Measurements from ENCODE around the gene STK32A. TPM values are rescaled to one million over a fixed set of nuclear protein-coding genes. Genes with fewer than 3 reads are reported as not detected.
A peak's percentile ranks its signal among the peaks of the same experiment; 100 is the strongest.

The STK32A gene
- total and polyA plus RNA-seq, 4 donors = 12.1 to 36.3 (median 18.7) TPM

DNA sequence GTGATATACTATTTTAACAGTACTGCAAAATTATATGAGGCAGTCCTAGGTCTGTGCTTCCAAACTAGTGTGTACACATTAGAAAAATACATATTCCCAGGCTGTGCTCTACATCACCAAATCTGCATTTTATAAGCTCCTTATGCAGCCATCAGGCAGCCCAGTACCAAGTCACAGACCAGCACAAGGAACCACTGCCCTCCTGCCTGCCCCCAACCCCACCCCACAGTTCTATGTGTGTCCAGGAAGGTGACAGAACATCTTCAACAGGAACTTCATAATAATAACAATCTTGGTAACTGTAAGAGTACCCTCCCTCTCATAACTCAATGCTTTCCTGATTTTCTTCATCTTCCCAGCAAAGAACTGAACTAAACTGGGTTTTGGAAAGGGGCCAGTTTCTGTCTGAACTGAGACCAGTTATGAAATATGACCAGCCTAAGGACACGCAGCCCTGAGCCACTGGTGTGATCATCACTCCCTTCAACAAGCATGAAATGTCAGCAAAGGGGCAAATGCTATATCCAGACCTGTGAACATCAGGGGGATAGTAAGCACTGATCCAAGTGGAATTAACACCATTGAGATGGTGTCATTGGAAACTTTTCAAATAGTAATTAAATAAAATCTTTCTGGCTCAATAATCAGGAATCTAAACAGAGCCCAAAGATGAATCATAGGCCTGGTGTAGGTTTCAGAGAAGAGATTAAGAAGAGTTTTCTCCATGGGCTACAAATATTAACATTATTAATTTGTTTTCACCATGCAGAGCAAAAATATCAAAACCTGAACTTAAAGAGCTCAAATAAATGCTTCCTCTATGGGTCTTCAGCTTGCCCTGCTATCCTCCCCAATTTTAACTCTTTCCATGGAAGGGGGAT is 192.9 kb downstream of the STK32A start:
- H3K36me3 ChIP-seq (ENCODE audit: control insufficient read depth, insufficient read depth, low read length) = peaks cover 10% of the 10 kb centered on the region
- no peak for DNase-seq (ENCODE audit: low read depth in 4 of 6, low spot score in 6 of 6)
- peaks cover 19% of the 10 kb centered on the region for H3K4me1 ChIP-seq (ENCODE audit: control insufficient read depth, insufficient read depth, low read length)
- WGBS (ENCODE audit: insufficient coverage) = no CpG with 5 or more reads among the region's 1 CpG
- no peaks in the 10 kb centered on the region for H3K9me3 ChIP-seq (ENCODE audit: control insufficient read depth, insufficient read depth, low read length)
- H3K27ac ChIP-seq (ENCODE audit: low read depth, low read length) = no peak overlapping the region
- H3K4me3 ChIP-seq (ENCODE audit: low read depth, low read length) = no peak overlapping the region
- H3K27me3 ChIP-seq (ENCODE audit: control insufficient read depth, insufficient read depth, low read length) = no peaks in the 10 kb centered on the region

DNA sequence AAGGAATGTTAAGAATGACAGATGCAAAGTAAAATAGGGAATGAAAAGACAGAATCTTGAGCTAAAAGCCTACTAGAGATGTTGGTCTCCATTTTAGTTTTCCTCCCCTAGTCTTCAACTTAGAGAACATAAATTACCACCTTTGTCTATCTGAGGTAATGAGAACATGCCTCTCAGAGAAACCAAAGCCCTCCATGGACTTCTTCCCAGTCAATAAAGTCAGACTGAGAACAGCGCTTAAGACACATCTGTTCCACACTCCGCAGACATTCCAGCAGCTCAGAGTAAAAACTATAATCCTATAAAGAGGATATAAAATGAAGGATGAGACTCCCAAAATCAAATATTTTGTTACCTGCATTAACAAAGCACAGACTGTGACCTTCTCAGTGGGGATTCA is 195.8 kb downstream of the STK32A start:
- no CpG with 5 or more reads among the region's 2 CpGs for WGBS (ENCODE audit: insufficient coverage)
- DNase-seq (ENCODE audit: low read depth in 4 of 6, low spot score in 6 of 6) = no peak
- H3K27ac ChIP-seq (ENCODE audit: low read depth, low read length) = no peak overlapping the region
- peaks cover 5% of the 10 kb centered on the region for H3K36me3 ChIP-seq (ENCODE audit: control insufficient read depth, insufficient read depth, low read length)
- H3K9me3 ChIP-seq (ENCODE audit: control insufficient read depth, insufficient read depth, low read length) = no peaks in the 10 kb centered on the region
- H3K4me1 ChIP-seq (ENCODE audit: control insufficient read depth, insufficient read depth, low read length) = peaks cover 19% of the 10 kb centered on the region
- no peak overlapping the region for H3K4me3 ChIP-seq (ENCODE audit: low read depth, low read length)
- H3K27me3 ChIP-seq (ENCODE audit: control insufficient read depth, insufficient read depth, low read length) = no peaks in the 10 kb centered on the region

DNA sequence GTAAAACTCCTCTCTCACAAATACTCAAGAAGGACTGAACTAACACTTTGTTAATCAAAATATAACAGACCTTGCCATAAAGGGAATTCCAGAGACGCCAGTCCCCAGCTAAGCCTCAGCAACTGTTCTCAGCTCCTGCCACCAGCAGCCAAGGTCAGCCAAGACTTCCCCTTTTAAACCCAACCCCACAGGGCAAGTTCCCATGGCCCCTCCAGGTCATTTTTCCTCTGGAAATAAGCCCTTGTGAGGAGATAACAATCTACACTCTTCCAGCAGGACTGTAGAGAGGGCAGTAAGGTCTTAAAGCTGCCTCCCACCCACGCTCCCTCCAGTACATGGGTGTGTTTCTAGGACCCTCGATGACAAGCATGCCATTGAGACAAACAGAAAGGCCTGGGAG is 196.8 kb downstream of the STK32A start:
- Histone ChIP-seq H3K36me3 (ENCODE audit: control insufficient read depth, insufficient read depth, low read length) (peaks cover 5% of the 10 kb centered on the region), H3K9me3 (ENCODE audit: control insufficient read depth, insufficient read depth, low read length) (no peaks in the 10 kb centered on the region), H3K4me1 (ENCODE audit: control insufficient read depth, insufficient read depth, low read length) (peaks cover 22% of the 10 kb centered on the region), H3K27me3 (ENCODE audit: control insufficient read depth, insufficient read depth, low read length) (no peaks in the 10 kb centered on the region), H3K27ac (ENCODE audit: low read depth, low read length) (no peak overlapping the region), H3K4me3 (ENCODE audit: low read depth, low read length) (no peak overlapping the region)
- WGBS (ENCODE audit: insufficient coverage) = no CpG with 5 or more reads among the region's 3 CpGs
- no peak for DNase-seq (ENCODE audit: low read depth in 4 of 6, low spot score in 6 of 6)

DNA sequence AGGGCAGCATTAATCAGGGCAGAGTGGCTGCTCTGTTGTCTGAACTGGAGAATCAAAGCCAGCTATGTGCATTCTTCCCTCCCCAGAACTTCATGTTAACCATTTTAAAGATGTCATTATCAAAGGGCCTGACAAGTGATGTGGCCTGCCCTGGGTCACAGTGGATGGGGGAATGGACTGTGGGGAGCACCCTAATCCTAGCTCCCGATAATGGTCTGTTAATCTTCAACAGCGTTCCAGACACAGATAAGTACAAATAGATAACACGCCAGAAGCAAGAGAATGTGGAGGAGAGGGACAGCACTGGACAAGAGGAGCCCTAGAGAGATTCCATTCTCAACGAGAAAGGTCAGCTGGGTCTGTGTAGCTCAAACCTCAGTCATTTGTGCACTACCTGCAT is 197.5 kb downstream of the STK32A start:
- H3K27ac ChIP-seq (ENCODE audit: low read depth, low read length) = no peak overlapping the region

DNA sequence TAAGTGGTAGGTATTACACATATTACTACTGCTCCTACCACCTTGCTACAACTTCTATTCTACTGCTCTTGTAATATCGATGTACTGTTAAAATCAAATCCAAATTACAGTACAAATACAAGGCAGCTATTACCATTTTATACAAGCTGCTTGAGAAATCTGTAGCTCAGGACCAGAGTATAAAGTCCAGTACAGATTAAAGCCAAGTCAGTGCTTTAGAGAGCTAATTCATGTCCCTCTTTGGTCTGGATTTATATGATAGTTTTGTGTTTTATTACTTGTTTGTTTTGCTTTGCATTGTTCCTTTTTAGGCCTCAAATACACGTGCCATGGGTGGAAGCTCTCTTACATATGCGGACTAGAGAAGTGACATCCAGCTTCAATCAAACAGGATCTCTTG is 199.2 kb downstream of the STK32A start:
- 45% methylated on average over 2 of the region's 3 CpGs for WGBS (ENCODE audit: insufficient coverage)
- no peaks in the 10 kb centered on the region for H3K27me3 ChIP-seq (ENCODE audit: control insufficient read depth, insufficient read depth, low read length)
- H3K9me3 ChIP-seq (ENCODE audit: control insufficient read depth, insufficient read depth, low read length) = no peaks in the 10 kb centered on the region
- H3K4me1 ChIP-seq (ENCODE audit: control insufficient read depth, insufficient read depth, low read length) = peaks cover 27% of the 10 kb centered on the region
- no peak for DNase-seq (ENCODE audit: low read depth in 4 of 6, low spot score in 6 of 6)
- H3K36me3 ChIP-seq (ENCODE audit: control insufficient read depth, insufficient read depth, low read length) = peaks cover 4% of the 10 kb centered on the region
- no peak overlapping the region for H3K27ac ChIP-seq (ENCODE audit: low read depth, low read length)
- no peak overlapping the region for H3K4me3 ChIP-seq (ENCODE audit: low read depth, low read length)

More for the DNA sequence above, 197.5 kb downstream of the STK32A start:
- no peaks in the 10 kb centered on the region for H3K27me3 ChIP-seq (ENCODE audit: control insufficient read depth, insufficient read depth, low read length)
- peaks cover 28% of the 10 kb centered on the region for H3K4me1 ChIP-seq (ENCODE audit: control insufficient read depth, insufficient read depth, low read length)
- peaks cover 5% of the 10 kb centered on the region for H3K36me3 ChIP-seq (ENCODE audit: control insufficient read depth, insufficient read depth, low read length)
- H3K9me3 ChIP-seq (ENCODE audit: control insufficient read depth, insufficient read depth, low read length) = no peaks in the 10 kb centered on the region
- 60% methylated on average over 1 of the region's 4 CpGs for WGBS (ENCODE audit: insufficient coverage)
- H3K4me3 ChIP-seq (ENCODE audit: low read depth, low read length) = no peak overlapping the region
- DNase-seq (ENCODE audit: low read depth in 4 of 6, low spot score in 6 of 6) = no peak

DNA sequence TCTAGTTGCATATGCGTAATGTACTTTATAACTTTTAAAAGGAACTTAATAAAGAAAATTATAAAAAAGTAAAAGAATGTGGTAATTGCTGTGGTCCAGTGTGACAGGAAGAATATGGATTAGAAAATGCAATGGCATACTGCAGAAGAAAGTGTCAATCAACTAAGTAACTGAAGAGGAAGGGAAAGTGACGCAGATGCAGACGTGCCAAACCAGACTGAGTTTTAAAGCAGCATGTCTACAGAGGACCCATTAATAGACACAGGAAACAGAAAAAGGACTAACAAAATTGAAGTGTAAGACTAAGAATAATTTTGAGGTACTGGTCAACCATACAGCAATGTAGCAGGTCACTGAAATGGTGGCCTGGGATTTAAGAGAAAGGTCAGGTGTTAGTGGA is 201.8 kb downstream of the STK32A start:
- no peaks in the 10 kb centered on the region for H3K9me3 ChIP-seq (ENCODE audit: control insufficient read depth, insufficient read depth, low read length)
- no CpG with 5 or more reads among the region's 3 CpGs for WGBS (ENCODE audit: insufficient coverage)
- H3K4me1 ChIP-seq (ENCODE audit: control insufficient read depth, insufficient read depth, low read length) = peaks cover 18% of the 10 kb centered on the region
- DNase-seq (ENCODE audit: low read depth in 4 of 6, low spot score in 6 of 6) = no peak
- no peak overlapping the region for H3K27ac ChIP-seq (ENCODE audit: low read depth, low read length)
- H3K36me3 ChIP-seq (ENCODE audit: control insufficient read depth, insufficient read depth, low read length) = no peaks in the 10 kb centered on the region
- H3K4me3 ChIP-seq (ENCODE audit: low read depth, low read length) = no peak overlapping the region
- no peaks in the 10 kb centered on the region for H3K27me3 ChIP-seq (ENCODE audit: control insufficient read depth, insufficient read depth, low read length)

DNA sequence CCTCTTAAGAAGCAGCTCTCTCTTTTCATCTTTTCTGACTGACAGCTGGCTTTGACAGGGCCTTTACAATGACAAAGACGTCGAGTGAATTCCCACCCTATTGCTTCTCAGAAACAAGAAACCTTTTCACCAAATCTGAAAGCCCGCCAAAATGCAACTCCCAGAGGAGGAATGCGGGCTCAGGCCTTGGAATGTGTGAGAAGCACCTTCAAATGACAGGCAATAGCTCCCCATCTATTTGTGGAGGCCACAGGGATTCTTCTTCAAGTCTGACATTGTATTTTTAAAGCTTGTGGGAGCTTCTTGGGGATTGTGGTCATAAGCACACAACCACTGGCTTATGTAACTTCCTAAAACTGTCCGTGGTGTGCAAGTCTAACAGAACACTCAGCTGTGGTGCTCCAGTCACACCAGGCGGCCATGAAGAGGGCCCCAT is 202.4 kb downstream of the STK32A start:
- Histone ChIP-seq H3K4me1 (ENCODE audit: control insufficient read depth, insufficient read depth, low read length) (peaks cover 14% of the 10 kb centered on the region), H3K27ac (ENCODE audit: low read depth, low read length) (no peak overlapping the region), H3K27me3 (ENCODE audit: control insufficient read depth, insufficient read depth, low read length) (no peaks in the 10 kb centered on the region), H3K4me3 (ENCODE audit: low read depth, low read length) (no peak overlapping the region), H3K9me3 (ENCODE audit: control insufficient read depth, insufficient read depth, low read length) (no peaks in the 10 kb centered on the region), H3K36me3 (ENCODE audit: control insufficient read depth, insufficient read depth, low read length) (no peaks in the 10 kb centered on the region)
- 18% methylated on average over 4 of the region's 6 CpGs for WGBS (ENCODE audit: insufficient coverage)
- DNase-seq (ENCODE audit: low read depth in 4 of 6, low spot score in 6 of 6) = peak in 2 of 6 donors; percentile 37 to 77

Small RNAs within 50 kb of the gene (small RNA-seq; reads per million reads assigned to genes)
- gene AC011373.1 (ENCODE audit: low replicate concordance) = not detected
